Measurements from ENCODE around the gene EDEM3. TPM values are rescaled to one million over a fixed set of nuclear protein-coding genes. Genes with fewer than 3 reads are reported as not detected.

EDEM3 gene
- total and polyA plus RNA-seq, 9 of the 15 experiments (the other 6 are each of a cell fraction or from before 2014, with no cell fraction given), result 15.8 to 46.6 (median 28.0) TPM

DNA sequence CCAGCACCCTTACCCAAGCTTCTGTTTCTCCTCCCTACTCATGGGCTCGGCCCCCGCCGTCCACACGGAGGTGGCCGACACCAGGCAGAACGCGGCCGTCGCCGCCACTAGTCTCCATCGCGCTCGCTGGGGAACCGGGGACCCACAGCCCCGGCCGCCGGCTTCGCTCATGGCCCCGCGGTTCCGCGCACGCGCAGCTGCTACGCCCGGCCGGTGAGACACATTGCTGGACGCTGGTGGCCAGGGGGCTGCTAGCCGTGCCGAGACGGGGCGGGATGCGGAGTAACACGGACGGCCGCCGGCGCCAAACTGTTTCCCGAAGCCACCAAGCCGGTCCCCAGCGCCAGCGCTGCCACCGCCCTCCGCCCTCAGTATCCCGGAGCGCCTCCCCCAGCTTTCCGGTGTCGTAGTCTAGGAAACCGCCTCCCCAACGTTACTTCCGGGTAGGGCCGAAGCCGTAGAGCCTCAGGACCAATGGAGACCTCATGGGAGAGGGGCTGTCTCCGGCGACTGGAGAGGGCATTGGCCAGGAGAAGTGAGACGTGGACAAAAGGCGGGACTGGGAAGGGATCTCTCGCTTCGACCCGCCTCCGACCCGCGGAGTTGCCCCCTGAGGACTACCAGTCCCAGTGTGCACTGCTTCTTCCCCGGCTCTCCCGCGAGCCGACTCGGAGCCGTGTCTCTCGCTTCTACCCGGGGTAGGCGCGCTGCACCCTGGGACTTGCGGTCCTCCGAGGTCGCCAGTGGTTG is at the start of gene EDEM3 (continued):
- TF ChIP-seq, protein P1, sequence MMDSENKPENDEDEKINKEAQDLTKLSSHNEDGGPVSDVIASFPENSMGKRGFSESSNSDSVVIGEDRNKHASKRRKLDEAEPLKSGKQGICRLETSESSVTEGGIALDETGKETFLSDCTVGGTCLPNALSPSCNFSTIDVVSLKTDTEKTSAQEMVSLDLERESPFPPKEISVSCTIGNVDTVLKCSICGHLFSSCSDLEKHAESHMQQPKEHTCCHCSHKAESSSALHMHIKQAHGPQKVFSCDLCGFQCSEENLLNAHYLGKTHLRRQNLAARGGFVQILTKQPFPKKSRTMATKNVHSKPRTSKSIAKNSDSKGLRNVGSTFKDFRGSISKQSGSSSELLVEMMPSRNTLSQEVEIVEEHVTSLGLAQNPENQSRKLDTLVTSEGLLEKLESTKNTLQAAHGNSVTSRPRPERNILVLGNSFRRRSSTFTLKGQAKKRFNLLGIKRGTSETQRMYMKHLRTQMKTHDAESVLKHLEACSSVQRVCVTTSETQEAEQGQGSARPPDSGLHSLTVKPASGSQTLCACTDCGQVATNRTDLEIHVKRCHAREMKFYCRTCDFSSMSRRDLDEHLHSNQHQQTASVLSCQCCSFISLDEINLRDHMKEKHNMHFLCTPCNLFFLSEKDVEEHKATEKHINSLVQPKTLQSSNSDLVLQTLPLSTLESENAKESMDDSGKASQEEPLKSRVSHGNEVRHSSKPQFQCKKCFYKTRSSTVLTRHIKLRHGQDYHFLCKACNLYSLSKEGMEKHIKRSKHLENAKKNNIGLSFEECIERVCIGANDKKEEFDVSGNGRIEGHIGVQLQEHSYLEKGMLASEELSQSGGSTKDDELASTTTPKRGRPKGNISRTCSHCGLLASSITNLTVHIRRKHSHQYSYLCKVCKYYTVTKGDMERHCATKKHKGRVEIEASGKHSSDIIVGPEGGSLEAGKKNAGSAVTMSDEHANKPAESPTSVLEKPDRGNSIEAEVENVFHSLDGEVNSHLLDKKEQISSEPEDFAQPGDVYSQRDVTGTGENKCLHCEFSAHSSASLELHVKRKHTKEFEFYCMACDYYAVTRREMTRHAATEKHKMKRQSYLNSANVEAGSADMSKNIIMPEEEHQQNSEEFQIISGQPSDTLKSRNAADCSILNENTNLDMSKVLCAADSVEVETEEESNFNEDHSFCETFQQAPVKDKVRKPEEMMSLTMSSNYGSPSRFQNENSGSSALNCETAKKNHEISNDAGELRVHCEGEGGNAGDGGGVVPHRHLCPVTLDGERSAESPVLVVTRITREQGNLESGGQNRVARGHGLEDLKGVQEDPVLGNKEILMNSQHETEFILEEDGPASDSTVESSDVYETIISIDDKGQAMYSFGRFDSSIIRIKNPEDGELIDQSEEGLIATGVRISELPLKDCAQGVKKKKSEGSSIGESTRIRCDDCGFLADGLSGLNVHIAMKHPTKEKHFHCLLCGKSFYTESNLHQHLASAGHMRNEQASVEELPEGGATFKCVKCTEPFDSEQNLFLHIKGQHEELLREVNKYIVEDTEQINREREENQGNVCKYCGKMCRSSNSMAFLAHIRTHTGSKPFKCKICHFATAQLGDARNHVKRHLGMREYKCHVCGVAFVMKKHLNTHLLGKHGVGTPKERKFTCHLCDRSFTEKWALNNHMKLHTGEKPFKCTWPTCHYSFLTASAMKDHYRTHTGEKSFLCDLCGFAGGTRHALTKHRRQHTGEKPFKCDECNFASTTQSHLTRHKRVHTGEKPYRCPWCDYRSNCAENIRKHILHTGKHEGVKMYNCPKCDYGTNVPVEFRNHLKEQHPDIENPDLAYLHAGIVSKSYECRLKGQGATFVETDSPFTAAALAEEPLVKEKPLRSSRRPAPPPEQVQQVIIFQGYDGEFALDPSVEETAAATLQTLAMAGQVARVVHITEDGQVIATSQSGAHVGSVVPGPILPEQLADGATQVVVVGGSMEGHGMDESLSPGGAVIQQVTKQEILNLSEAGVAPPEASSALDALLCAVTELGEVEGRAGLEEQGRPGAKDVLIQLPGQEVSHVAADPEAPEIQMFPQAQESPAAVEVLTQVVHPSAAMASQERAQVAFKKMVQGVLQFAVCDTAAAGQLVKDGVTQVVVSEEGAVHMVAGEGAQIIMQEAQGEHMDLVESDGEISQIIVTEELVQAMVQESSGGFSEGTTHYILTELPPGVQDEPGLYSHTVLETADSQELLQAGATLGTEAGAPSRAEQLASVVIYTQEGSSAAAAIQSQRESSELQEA (IDR thresholded peaks at IDR 0.05; ENCODE audit: low read depth), result no peak
- TF ChIP-seq L3MBTL2 (IDR thresholded peaks at IDR 0.05) (peak; percentile 40; the same call in 1 of the 2 replicates), NR3C1 (CRISPR knock-in tag; IDR thresholded peaks at IDR 0.05) (no peak), POLR2G (IDR thresholded peaks at IDR 0.05; ENCODE audit: low read depth, low read length) (peak; percentile 98), ZSCAN32 (CRISPR knock-in tag; IDR thresholded peaks at IDR 0.05) (no peak), ELF2 (CRISPR knock-in tag; IDR thresholded peaks at IDR 0.05) (peak; percentile 97)
- TF ChIP-seq, protein P2, sequence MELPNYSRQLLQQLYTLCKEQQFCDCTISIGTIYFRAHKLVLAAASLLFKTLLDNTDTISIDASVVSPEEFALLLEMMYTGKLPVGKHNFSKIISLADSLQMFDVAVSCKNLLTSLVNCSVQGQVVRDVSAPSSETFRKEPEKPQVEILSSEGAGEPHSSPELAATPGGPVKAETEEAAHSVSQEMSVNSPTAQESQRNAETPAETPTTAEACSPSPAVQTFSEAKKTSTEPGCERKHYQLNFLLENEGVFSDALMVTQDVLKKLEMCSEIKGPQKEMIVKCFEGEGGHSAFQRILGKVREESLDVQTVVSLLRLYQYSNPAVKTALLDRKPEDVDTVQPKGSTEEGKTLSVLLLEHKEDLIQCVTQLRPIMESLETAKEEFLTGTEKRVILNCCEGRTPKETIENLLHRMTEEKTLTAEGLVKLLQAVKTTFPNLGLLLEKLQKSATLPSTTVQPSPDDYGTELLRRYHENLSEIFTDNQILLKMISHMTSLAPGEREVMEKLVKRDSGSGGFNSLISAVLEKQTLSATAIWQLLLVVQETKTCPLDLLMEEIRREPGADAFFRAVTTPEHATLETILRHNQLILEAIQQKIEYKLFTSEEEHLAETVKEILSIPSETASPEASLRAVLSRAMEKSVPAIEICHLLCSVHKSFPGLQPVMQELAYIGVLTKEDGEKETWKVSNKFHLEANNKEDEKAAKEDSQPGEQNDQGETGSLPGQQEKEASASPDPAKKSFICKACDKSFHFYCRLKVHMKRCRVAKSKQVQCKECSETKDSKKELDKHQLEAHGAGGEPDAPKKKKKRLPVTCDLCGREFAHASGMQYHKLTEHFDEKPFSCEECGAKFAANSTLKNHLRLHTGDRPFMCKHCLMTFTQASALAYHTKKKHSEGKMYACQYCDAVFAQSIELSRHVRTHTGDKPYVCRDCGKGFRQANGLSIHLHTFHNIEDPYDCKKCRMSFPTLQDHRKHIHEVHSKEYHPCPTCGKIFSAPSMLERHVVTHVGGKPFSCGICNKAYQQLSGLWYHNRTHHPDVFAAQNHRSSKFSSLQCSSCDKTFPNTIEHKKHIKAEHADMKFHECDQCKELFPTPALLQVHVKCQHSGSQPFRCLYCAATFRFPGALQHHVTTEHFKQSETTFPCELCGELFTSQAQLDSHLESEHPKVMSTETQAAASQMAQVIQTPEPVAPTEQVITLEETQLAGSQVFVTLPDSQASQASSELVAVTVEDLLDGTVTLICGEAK (IDR thresholded peaks at IDR 0.05), result peak; percentile 95
- TF ChIP-seq, protein P2 (CRISPR knock-in tag; IDR thresholded peaks at IDR 0.05), result no peak
- TF ChIP-seq, protein P3, sequence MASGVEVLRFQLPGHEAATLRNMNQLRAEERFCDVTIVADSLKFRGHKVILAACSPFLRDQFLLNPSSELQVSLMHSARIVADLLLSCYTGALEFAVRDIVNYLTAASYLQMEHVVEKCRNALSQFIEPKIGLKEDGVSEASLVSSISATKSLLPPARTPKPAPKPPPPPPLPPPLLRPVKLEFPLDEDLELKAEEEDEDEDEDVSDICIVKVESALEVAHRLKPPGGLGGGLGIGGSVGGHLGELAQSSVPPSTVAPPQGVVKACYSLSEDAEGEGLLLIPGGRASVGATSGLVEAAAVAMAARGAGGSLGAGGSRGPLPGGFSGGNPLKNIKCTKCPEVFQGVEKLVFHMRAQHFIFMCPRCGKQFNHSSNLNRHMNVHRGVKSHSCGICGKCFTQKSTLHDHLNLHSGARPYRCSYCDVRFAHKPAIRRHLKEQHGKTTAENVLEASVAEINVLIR (CRISPR knock-in tag; IDR thresholded peaks at IDR 0.05), result peak; percentile 88

Data from K562 (cell line).